Left lobe of liver (tissue), 2 donors: ENCODE data around the gene UBE2L3. TPM values are rescaled to one million over a fixed set of nuclear protein-coding genes. Genes with fewer than 3 reads are reported as not detected.
"Not testable (repeated sequence)": the region's sequence is repeated elsewhere in the genome, so short reads cannot be mapped to it uniquely, and the experiment has no call there.

ENCODE experiments used
- ATAC-seq: fragments of 200-7000 bp; cut with Tn5 transposase; one replicate; pipeline ENCODE4 v1.9.1; 2020; ENCODE audit warnings: mild to moderate bottlenecking, moderate library complexity
- DNase-seq: peaks from one replicate; pipeline ENCODE4 v3.0.0-alpha.2; 2020; ENCODE audit warnings: low spot score
- total RNA-seq: library from RNA; stranded (reverse); gene quantifications from one replicate; pipeline ENCODE4 v1.2.1, GENCODE V29; 2021
- donor health status: DM: no; HTN: no; CAD: no; lungs with moderate emphysema.
- donor health status: DM: no; HTN: yes; CAD: no.

UBE2L3 gene
- total RNA-seq, 1 donor from 2014 or later: 16.5 TPM

DNA sequence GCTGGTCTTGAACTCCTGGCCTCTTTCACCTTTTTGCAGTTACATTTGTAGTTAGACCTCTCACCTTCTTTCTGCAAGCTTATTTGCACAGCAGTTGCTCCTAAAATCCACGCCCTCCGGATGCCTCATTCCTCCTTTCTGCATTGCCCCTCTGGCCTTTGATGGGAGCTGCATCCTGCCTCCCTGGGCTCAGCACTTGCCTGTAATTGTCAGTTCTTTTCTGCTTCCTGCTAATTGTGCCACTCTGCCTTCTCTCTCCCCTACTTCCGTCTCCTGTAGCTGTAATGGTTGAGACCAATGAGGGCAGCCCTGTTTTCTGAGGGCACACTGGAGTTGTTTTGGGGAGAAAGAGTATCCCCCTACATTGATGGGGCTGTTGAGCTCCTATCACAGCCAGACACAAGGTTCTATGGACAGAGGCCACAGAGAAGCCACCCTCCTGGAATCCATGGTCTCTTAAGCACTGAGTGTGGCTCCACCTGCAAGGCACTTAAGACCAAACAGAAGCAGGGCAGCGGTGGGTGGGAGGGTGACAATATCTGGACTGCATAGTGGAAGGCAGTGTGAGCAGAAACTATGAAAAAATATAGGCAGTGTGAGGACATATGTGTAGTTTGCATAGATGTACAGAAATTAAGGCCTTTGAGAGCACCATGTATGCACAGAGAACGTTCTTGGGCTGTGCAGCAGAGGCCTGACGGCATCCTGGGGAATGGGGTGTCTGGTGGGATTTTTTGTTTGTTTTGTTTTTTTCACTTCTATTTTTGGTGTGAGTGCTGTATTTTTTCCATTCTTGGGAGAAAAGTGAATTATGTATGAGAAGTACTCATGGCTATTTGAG is 31.8 kb downstream of the UBE2L3 start:
- ATAC-seq (no peak), DNase-seq (no peak)

DNA sequence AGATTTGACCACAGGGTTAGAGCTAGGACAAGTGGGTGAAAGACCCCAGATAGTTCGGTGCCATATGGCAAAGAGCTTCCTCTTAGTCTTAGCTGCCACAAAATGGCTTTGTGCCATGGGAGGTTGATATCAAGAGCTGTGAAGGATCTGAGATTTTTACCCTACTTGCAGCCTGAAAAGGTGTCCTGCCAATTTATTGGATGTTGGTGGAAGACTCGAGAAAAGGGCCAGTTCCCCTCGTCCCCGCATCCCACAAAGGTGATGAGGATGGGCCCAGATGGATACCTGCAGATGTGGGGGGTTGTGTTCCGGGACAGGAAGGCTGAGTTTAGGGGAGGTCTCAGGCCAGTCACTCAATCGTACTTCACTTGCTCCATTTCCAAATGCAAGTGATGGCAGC is 35.1 kb downstream of the UBE2L3 start:
- ATAC-seq (no peak), DNase-seq (no peak)

DNA sequence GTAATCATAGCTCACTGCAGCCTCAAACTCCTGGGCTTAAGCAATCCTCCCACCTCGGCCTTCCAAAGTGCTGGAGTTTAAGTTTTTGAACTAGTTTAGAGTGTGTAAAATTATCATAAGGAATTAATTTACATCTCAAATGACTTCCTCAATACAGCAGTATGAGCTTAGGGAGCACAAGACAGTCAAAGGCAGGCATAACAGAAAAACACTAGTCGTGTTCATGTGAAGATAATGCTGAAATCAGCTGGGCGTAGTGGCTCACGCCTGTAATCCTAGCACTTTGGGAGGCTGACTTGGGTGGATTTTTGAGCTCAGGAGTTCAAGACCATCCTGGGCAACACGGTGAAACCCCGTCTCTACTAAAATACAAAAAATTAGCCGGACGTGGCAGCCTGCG is 36.5 kb downstream of the UBE2L3 start:
- no peak for ATAC-seq
- DNase-seq: no peak

DNA sequence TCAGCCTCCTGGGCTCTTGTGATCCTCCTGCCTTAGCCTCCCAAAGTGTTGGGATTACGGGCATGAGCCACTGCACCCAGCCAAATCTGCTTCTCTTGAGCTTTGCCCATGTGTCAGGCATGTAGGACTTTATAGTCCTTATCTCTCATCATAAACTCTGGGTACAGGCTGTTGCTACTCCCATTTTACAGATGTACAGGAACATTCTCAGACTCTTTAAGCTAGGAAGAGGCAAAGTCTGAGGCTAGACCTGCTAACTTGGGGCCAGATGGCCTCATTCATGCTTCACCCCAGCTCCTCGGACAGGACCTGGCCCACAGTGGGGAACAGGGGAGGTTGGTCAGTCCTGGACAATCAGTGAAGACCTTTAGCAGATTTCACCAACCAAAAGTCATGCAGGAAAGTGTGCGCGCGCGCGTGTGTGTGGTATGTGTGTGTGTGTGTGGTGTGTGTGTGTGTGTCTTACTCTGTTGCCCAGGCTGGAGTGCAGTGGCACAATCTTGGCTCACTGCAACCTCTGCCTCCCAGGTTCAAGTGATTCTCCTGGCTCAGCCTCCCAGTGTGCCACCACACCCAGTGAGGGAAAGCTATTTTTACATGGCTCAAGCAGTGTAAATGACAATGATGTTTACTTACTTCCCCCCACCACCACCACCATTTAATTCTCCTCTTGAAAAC is 38.5 kb downstream of the UBE2L3 start:
- DNase-seq: no peak

DNA sequence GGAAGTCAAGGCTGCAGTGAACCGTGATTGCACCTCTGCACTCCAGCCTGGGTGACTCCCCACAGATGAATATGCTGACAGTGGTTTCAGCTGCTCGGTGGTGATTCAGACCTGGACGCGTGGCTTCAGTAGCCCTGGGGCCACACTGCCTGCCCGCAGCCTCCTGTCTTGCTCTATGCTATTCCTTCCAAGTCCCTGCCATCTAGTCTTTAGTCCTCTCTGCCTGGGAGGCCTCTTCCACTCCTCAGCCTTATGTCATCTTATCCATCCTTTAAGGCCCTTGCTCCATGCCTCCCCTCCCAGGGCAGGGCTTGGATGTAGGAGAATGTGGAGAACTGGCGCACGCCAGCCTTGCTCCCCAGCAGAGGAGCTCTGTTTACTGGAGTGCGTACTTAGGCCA is 39.3 kb downstream of the UBE2L3 start:
- ATAC-seq (no peak), DNase-seq (no peak)

More for the DNA sequence above, 38.5 kb downstream of the UBE2L3 start:
- no peak for ATAC-seq

DNA sequence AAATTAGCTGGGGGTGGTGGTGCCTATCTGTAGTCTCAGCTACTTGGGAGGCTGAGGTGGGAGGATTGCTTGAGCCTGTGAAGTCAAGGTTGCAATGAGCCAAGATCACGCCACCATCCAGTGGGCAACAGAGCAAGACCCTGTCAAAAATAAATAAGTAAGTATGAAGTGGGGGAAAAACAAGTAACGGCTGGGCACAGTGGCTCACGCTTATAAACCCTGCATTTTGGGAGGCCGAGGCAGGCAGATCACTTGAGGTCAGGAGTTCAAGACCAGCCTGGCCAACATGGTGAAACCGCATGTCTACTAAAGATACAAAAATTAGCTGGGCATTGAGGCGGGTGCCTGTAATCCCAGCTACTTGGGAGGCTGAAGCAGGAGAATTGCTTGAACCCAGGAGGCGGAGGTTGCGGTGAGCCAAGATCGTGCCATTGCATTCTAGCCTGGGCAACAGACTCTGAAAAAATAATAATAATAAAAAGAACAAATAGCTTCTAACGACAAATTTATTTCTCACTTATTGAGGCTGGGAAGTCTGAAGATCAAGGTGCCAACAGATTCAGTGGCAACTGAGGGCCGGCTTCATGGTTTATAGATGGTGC is 42.1 kb downstream of the UBE2L3 start:
- not testable (repeated sequence) for DNase-seq, ATAC-seq

DNA sequence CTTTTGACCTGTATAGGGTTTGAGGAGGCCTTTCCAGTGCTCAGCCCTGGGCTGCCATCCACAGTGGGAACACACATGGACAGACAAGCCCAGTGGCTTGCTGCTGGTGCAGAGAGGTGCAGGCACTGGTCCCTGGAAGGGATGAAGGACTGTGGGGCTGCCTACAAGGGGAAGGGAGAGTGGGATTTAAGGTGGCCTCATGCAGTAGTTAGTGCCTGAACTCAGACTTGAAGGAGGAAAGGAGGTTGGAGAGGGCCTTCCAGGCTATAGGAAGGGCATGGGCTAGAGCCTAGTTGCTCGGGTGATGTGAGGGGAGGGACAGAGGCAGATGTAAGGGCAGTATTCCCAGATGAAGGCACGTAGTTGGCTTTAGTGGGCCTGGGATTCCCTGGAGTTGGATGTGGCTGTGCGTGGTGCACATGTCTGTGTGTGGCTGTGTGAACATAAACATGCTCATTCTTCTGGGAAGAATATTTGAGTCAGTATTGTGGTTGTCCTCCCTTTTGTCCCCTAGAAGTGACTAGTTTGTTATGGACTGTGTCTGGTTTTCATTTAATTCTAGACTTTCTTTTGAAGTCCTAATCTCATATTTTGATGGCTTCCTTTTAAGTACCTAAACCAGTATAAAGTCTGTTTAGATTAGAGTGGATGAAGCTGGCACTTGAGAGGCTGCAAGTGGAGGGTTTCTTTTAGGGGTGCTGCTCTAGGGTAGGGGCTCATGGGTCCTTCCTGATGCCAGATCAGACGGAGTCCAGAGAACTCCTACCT is 43.9 kb downstream of the UBE2L3 start:
- DNase-seq: no peak
- ATAC-seq: no peak

DNA sequence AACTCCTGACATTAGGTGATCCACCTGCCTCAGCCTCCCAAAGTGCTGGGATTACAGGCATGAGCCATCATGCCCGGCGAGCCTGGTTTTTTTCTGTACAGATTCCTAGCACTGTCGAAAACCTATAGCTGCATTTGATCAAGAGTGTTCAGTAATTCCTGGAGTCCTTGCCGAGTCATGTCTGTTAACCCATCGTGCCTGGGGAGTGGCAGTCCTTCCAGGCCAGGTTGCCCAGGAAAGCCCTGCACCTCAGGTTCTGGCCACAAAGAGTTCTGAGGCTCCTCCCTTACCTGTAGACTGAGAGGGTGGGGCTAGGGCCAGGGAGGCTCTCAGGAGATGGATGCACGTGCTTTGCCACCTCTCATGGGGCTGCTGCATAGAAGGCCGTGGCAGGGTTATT is 45.3 kb downstream of the UBE2L3 start:
- ATAC-seq: no peak
- DNase-seq: no peak

DNA sequence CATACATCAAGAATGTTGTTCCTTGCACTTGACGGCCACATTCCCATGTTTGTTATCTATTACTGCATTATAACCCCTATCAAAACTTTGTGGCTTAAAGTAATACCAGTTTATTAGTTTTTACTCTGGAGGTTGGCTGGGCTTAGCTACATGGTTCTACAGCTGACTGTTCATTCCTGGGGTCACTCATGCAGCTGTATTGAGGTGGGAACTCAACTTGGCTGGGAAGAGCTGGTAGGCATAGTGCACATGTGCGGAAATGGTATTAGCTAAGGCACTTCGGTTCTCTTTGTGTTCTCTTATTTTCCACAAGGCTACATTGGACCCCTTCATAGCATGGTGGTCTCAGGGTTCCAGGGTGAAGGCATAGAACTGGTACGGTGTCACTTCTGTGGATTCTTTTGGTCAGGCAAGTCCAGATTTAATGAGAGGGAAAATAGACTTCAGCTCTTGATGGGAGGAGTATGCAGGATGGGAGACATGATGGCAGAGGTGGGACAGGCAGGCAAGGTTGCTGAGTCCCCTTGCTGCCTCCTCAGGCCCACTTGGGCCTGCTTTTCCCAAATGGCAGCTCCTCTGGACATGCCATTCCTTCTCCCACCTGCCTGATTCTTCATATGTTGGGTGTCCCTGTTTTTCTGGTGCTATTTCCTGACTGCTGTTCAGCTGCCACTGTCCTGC is 46.2 kb downstream of the UBE2L3 start:
- no peak for DNase-seq
- no peak for ATAC-seq

DNA sequence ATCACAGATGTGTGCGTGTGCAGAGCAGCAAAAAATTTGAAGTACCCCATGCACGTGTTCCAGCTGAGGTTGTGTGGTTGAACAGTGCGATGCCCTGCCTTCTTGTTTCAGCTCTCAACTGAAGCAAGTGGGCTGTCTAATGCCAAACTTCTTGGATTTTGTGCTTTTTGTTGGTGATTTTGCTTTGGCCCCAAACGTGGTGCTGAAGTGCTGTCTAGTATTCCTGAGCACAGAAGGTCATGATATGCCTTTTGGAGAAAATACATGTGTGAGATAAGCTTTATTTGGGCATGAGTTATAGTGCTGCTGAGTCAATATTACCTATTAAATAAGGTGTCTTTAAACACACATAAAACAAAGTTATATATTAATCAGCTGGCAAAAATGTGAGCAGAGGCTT is 48.2 kb downstream of the UBE2L3 start:
- no peak for ATAC-seq
- no peak for DNase-seq

DNA sequence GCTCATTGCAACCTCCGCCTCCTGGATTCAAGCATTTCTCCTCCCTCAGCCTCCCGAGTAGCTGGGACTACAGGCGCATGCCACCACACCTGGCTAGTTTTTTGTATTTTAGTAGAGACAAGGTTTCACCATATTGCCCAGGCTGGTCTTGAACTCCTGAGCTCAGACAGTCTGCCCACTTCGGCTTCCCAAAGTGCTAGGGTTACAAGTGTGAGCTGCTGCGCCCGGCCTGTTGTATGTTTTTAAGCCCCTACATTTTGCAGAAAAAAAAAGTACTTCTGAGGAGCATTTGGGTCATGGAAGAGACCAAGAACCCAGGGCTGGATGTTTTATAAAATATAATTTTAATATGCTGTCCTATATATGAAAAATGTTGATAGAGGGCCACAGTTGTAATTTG is 49.8 kb downstream of the UBE2L3 start:
- not testable (repeated sequence) for ATAC-seq, DNase-seq

DNA sequence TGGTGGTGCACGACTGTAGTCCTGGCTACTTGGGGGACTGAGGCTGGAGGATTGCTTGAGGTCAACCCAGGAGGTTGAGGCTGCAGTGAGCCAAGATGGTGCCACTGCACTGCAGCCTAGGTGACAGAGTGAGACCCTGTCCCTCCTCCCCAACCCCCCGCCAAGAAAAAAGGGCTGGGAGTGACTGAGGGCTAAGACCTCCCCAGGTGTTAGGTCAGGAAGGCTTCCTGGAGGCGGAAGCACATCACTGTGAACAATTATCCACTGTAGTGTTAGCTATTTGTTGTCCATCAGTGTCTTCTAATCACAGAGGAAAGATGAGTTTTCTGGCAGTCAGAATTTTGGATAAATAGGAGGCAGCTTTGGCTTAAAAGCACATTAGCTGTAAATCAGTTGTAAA is 53.5 kb downstream of the UBE2L3 start:
- DNase-seq: no peak
- ATAC-seq: no peak

DNA sequence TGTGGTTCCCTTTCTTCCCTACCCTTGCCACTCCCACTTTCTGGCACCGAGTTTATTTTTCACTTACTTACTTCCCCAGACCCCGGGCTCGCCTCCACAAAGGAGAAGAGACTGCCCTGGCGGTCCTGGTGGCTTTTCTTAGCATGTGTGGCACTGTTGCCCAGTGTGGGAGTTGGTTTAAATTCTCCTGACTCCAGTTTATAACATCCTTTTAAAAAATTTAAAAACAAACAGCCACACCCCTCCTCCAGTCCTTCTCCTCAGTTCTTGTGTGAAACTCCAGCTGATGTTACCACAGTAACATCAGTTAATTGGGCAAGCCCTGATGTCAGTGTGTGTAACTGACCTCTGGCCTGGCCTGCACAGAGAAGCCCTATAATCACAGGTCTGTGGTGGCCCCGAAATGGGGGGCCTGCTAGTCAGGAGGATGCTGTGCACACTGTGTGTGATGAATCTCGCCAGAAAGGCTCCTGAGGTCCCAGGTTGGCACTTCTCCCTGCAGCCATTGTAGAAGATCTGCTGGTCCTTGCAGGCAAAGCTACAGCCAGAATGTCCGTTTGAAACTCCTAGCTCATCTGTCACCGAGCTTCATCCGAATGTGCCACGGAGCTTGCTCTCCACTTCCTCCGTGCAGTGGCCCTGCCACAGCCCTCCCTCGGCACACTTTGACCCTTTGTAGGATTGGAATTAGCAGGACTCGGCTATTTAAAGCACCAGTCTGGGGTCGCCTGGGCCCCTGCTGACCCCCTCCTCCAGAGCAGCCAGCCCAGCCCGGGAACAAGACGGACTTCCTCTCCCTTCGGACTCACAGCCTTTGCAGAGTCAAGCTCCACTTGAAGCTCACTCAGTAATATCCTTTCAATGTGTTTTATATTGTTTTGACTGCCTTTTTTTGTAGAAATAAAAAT is 54.8 kb downstream of the UBE2L3 start:
- no peak for ATAC-seq
- DNase-seq: no peak

DNA sequence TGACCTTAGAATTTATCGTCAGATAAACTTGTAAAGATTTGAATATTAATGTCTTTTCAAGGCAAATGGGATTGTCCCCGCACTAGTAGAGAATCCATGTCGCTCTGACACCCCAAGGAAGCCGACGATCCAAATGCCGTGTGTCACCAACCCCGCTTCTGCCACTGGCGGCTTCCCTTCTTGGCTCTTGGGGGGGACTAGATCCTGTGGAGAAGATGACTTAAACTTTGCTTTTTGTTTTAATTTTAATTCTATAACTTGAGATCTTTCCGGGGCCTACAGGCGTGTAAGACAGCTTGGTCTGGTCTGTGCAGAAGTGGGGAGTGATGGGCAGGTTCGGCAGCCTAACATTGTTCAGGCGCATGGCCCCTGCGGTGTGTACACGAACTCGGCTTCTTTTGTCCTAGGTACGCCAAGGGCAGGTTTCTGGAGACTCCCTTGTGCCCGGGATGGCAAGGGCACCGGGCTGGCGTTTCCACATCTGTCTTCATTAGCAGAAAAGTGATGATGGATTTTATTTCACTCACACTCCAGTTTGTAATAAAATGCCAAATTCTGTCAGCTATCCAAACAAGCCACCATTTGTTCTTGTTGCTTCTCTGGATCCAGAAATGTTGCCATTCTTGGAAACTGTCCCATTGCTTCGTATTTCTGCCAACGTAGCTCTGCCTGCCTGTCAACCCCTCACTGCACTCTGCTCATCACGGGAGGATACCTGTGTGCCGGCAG is 55.6 kb downstream of the UBE2L3 start:
- DNase-seq (no peak), ATAC-seq (no peak)

DNA sequence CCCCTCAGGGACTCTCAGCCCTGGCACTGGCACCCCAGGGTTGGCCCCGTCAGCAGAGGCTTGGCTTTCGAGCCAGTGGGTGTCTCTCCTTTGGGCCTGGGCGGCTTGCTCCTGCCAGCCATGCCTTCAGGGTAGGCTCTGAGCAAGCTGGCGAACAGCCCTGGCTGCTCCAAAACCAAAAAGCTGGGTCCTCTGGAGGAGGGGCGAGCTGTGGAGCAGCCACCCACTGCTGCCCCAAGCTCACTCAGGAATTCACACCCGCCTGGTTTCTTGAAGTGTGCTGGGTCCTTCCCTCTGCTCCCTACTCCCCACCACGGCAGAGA is 56.1 kb downstream of the UBE2L3 start:
- no peak for DNase-seq

DNA sequence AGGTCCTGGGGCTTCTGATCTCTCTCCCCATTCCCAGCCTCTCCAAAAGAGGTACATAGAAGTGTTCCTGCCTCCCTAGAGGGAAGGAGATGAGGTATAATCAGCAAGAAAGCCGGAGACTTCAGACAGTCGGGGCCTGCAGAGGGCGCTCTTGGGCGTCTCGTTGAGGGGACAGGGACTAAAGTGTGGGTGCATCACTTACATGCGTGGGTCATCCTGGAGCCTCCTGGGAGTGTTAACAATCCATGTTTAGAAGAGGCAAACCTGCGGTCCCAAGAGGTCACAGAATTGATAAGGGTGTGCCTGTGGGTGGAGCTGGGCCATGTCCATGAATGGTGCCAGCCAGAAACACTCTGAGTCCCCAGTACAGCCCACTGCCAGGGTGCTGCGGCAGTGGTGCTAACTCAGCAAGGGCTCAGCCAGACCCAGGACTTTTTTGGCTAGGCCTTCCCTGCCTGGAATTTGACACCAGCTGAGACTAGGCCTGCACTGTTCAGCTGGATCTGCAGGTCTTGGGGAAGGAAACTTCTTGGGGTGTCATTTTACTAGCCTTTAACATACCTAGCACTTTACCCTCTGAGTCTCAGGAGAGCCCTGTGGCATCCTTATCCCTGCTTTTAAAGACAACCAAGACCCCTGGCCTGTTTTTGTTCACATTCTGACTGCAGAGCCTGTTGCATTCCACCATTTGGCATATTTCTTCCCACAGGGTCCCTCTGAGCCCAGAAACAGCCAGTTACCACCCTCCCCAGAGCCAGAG is 56.8 kb downstream of the UBE2L3 start:
- ATAC-seq (peak; percentile 76), DNase-seq (peak; percentile 74)

More for the DNA sequence above, 56.1 kb downstream of the UBE2L3 start:
- no peak for ATAC-seq

DNA sequence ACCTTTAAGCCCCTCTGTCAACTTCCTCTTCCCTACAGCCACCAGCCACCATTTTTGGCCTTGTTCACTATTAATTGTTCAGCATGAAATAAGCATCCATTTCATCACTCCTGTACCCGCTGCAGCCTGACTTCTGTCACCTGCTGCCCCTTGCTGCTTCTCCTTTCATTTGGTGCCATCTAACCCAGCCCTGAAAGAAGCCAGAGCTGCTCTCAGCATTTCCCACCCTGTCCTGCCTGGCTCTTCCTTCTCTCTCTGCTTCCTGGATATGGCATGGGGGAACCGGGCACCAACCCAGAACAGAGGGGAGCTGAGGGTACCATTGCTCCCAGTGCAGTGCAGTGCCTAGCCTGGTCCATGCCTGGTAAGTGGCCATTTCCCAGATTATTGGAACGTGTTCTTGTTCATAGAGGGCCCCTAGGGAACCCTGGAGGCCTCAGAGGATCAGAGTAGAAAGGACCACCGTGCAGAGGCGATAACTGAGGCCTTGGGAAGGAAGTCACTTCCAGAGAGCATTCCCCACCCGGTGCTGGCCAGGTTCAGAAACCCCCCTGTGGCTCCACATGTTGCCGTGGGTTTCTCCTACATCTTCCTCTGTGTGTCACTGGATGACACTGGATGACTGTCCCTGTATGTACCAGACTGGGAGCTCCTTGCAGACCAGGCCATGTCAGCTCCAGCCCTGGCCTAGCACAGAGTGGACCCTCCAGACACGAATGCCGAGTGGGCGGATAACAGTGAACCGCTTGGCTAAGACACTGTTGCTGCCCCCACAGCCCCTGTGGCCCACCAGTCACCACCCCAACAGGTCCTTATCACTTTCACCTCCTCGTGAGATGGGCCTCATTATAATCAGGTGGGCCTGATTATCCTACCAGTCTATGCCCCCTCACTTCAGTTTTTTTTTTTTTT is 57.6 kb downstream of the UBE2L3 start:
- DNase-seq (no peak), ATAC-seq (no peak)
